Activated B cell treated with CpG ODN at 0.5 μM for 24 hours (primary cell): ENCODE measurements around the gene ZNF274. TPM values are rescaled to one million over a fixed set of nuclear protein-coding genes. Genes with fewer than 3 reads are reported as not detected.

Source experiments
- ATAC-seq: fragments of 200-7000 bp; cut with Tn5 transposase; one replicate; pipeline ENCODE4 v1.10.0; 2021; ENCODE audit warnings: low read depth, mild to moderate bottlenecking, moderate library complexity
- CTCF ChIA-PET: fragments of 350-600 bp; sonication (Branson Sonifier 250); formaldehyde crosslinking; loops from one replicate; lab custom pipeline; 2021; ENCODE audit warnings: antibody characterized with exemption; lab: Charles Lee
- POLR2A ChIA-PET: fragments of 350-600 bp; sonication (Branson Sonifier 250); formaldehyde crosslinking; loops from one replicate; lab custom pipeline; 2021; ENCODE audit warnings: antibody characterized with exemption; lab: Charles Lee
- DNase-seq: peaks from one replicate; pipeline ENCODE4 v3.0.0; 2022
- H3K27ac Mint-ChIP-seq: one replicate; pipeline ENCODE4 v1.8.0; 2020; ENCODE audit warnings: mixed read lengths
- H3K27me3 Mint-ChIP-seq: one replicate; pipeline ENCODE4 v1.8.0; 2021; ENCODE audit warnings: mixed read lengths
- H3K36me3 Mint-ChIP-seq: one replicate; pipeline ENCODE4 v1.8.0; 2021; ENCODE audit warnings: low read depth, mixed read lengths
- H3K4me1 Mint-ChIP-seq: one replicate; pipeline ENCODE4 v1.8.0; 2021; ENCODE audit warnings: mixed read lengths
- H3K4me3 Mint-ChIP-seq: one replicate; pipeline ENCODE4 v1.8.0; 2020; ENCODE audit warnings: mild to moderate bottlenecking, mixed read lengths
- H3K9me3 Mint-ChIP-seq: one replicate; pipeline ENCODE4 v1.8.0; 2020; ENCODE audit warnings: mixed read lengths
- intact Hi-C: fragments of 100-400 bp; cut with micrococcal nuclease; formaldehyde crosslinking; loops from one replicate; pipeline ENCODE4 v1.15.1; 2024
- total RNA-seq: library from RNA; stranded (reverse); gene quantifications from 2 replicates; pipeline ENCODE4 v1.2.3, GENCODE V29; 2022
- TF ChIP-seq, protein P1 (sequence below): fragments of 200-600 bp; IDR thresholded peaks from one replicate; pipeline ENCODE4 v1.8.0; 2022; ENCODE audit warnings: antibody characterized with exemption, mild to moderate bottlenecking

Gene ZNF274
- total RNA-seq, 1 donor from 2014 or later = 50.3 TPM

GRCh38 chr19:58153386-58153785, 29.5 kb upstream of the ZNF274 start:
- H3K4me3 Mint-ChIP-seq = peak overlapping the region; percentile 15
- peaks cover 2% of the 10 kb centered on the region for H3K9me3 Mint-ChIP-seq
- H3K4me1 Mint-ChIP-seq = peaks cover 22% of the 10 kb centered on the region
- CTCF ChIA-PET = no interaction called here
- no peak overlapping the region for H3K27ac Mint-ChIP-seq
- ATAC-seq (no peak), DNase-seq (no peak)
- intact Hi-C loops = loop anchor here (10.0 kb wide), 1 partner anchor 339 kb away; the partner anchor contains the start of gene ZNF552
- POLR2A ChIA-PET = no interaction called here
- peaks cover 7% of the 10 kb centered on the region for H3K36me3 Mint-ChIP-seq
- no peaks in the 10 kb centered on the region for H3K27me3 Mint-ChIP-seq
- TF ChIP-seq, protein P1, sequence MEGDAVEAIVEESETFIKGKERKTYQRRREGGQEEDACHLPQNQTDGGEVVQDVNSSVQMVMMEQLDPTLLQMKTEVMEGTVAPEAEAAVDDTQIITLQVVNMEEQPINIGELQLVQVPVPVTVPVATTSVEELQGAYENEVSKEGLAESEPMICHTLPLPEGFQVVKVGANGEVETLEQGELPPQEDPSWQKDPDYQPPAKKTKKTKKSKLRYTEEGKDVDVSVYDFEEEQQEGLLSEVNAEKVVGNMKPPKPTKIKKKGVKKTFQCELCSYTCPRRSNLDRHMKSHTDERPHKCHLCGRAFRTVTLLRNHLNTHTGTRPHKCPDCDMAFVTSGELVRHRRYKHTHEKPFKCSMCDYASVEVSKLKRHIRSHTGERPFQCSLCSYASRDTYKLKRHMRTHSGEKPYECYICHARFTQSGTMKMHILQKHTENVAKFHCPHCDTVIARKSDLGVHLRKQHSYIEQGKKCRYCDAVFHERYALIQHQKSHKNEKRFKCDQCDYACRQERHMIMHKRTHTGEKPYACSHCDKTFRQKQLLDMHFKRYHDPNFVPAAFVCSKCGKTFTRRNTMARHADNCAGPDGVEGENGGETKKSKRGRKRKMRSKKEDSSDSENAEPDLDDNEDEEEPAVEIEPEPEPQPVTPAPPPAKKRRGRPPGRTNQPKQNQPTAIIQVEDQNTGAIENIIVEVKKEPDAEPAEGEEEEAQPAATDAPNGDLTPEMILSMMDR = no peak

DNA sequence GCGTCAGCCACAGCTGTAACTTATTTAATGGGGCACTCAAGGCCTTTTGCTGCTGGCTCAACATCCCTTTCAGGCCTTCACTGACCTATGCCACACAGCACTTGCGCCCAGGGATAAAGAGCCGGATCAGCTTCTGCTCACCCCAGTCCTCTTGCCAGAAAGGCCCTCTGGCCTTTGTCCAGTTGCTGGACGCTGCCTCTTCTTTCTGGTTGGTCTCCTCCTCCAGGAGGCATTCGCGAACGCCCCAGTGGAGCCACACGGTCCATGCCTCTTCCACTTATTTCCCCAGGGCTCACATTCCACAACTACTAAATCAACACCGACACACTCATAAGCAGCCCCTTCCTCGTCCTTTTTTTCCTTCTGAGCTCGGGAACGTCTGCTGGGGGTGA, 28.6 kb upstream of the ZNF274 start:
- intact Hi-C loops = loop anchor here (10.0 kb wide), 1 partner anchor 339 kb away; the partner anchor contains the start of gene ZNF552
- Mint-ChIP-seq H3K27me3 (no peaks in the 10 kb centered on the region), H3K4me1 (peaks cover 18% of the 10 kb centered on the region), H3K9me3 (peaks cover 2% of the 10 kb centered on the region), H3K4me3 (peak overlapping the region; percentile 82), H3K36me3 (peaks cover 5% of the 10 kb centered on the region), H3K27ac (peak overlapping the region; percentile 73)
- ChIA-PET POLR2A (interaction anchor here (0.7 to 0.9 kb wide), 2 partner anchors 29 to 202 kb away, joined by 3 read pairs; no protein-coding TSS in a partner anchor), CTCF (no interaction called here)
- TF ChIP-seq, protein P1 = no peak
- no peak for DNase-seq
- no peak for ATAC-seq

DNA sequence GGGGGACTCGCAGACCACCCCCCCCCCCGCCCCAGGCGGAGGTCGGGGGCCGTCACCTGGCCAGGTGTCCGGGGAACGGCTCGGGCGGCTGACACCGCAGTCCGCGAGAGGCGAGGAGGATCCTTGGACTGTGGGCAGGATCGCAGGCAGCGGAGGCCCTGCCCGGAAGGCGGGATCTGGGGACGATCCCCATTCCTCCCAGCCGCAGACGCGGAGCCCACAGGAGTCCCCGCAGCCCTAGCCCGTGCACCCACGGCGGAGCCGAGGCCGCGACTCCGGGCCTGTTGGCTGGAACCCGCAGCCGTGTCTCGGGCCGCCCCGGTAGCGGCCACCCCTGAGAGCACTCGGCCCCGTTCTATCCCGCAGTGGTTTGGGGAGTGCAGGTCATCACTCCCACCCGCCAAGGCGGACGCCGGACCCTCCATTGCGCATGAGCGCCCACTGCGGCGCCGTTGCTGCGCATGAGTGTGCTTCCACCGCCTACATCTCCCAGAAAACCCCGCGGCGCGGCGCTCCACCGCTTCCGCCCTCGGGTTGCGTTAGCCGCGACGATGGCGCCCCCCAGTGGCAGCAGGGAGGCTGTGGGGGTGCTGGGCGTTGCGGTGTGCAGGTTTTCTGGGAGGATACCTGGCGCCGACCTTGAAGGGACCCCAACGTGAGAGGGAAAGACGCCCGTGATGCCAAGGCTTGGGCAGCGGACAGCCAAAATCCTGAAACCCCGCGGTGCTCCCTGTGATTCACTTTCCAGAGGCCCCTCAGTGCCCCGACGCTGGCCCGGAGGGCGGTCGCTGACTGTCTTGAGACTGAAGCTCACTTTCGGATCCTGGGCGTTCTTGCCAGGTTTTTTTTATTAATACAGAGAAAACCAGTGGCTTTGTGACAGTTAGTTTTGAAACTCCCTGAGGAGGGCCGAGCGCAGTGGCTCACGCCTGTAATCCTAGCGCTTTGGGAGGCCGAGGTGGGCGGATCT, 27.9 kb upstream of the ZNF274 start:
- CTCF ChIA-PET = interaction anchor here (0.6 to 1.7 kb wide), 4 partner anchors 27 to 748 kb away, joined by 3 to 10 read pairs (median 4); no protein-coding TSS in a partner anchor
- H3K4me1 Mint-ChIP-seq = peaks cover 12% of the 10 kb centered on the region
- POLR2A ChIA-PET = interaction anchor here (0.6 to 0.9 kb wide), 3 partner anchors 24 to 201 kb away, joined by 3 read pairs; no protein-coding TSS in a partner anchor
- peaks cover 4% of the 10 kb centered on the region for H3K36me3 Mint-ChIP-seq
- H3K27ac Mint-ChIP-seq = peak overlapping the region; percentile 70
- peaks cover 3% of the 10 kb centered on the region for H3K9me3 Mint-ChIP-seq
- intact Hi-C loops = loop anchor here (1.0 to 10.0 kb wide), 12 partner anchors 133 to 1763 kb away; partner anchors contain the start of genes ERVK3-1, TRAPPC2B, ZBTB45 and ZNF256
- no peaks in the 10 kb centered on the region for H3K27me3 Mint-ChIP-seq
- ATAC-seq = peak; percentile 82
- H3K4me3 Mint-ChIP-seq = peak overlapping the region; percentile 82
- peak; percentile 99 for DNase-seq
- TF ChIP-seq, protein P1 = peak; percentile 16

GRCh38 chr19:58157045-58157728, 25.7 kb upstream of the ZNF274 start:
- peaks cover 4% of the 10 kb centered on the region for H3K36me3 Mint-ChIP-seq
- ATAC-seq = no peak
- peaks cover 7% of the 10 kb centered on the region for H3K9me3 Mint-ChIP-seq
- H3K27ac Mint-ChIP-seq = no peak overlapping the region
- ChIA-PET CTCF (interaction anchor here (1.2 kb wide), 1 partner anchor 419 kb away, joined by 3 read pairs; no protein-coding TSS in a partner anchor), POLR2A (no interaction called here)
- TF ChIP-seq, protein P1 = no peak
- DNase-seq = no peak
- intact Hi-C loops = loop anchor here (5.0 to 10.0 kb wide), 2 partner anchors 342 to 1765 kb away; partner anchors contain the start of genes ZNF552 and ZNF582
- peaks cover 4% of the 10 kb centered on the region for H3K27me3 Mint-ChIP-seq
- H3K4me3 Mint-ChIP-seq = no peak overlapping the region
- H3K4me1 Mint-ChIP-seq = peaks cover 9% of the 10 kb centered on the region
